ENCODE data around the gene ARMC7.

DNA sequence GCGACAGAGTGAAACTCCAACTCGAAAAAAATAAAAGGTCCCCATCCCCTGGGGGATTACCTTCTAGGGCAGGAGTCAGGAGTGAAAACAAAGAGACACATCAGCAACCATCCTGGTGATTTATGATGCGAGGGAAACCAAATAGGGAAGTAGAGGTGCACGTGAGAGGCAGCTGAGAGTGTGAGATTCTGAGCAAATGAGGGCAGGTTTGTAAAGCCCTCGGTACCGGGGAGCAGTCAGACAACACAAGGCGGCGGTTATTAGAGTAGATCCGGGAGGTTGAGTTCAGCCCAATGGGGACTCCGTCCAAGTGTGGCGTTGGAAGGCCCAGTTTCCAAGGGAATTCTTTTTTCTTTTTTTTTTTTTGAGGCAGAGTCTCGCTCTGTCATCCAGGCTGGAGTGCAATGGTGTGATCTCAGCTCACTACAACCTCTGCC lies 7.4 kb upstream of the ARMC7 start:
- TF ChIP-seq, protein P1, sequence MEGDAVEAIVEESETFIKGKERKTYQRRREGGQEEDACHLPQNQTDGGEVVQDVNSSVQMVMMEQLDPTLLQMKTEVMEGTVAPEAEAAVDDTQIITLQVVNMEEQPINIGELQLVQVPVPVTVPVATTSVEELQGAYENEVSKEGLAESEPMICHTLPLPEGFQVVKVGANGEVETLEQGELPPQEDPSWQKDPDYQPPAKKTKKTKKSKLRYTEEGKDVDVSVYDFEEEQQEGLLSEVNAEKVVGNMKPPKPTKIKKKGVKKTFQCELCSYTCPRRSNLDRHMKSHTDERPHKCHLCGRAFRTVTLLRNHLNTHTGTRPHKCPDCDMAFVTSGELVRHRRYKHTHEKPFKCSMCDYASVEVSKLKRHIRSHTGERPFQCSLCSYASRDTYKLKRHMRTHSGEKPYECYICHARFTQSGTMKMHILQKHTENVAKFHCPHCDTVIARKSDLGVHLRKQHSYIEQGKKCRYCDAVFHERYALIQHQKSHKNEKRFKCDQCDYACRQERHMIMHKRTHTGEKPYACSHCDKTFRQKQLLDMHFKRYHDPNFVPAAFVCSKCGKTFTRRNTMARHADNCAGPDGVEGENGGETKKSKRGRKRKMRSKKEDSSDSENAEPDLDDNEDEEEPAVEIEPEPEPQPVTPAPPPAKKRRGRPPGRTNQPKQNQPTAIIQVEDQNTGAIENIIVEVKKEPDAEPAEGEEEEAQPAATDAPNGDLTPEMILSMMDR (IDR thresholded peaks at IDR 0.05), result no peak
- TF ChIP-seq POLR2A (IDR thresholded peaks at IDR 0.05) (no peak), EP300 (IDR thresholded peaks at IDR 0.05) (no peak)

Data from suprapubic skin (tissue), 3 donors.